ENCODE data around the gene AFG1L. TPM values are rescaled to one million over a fixed set of nuclear protein-coding genes. Genes with fewer than 3 reads are reported as not detected.

The AFG1L gene
- polyA plus RNA-seq, 1 of the 3 experiments (the other 2 are of a cell fraction), result 0.71 TPM

- Histone ChIP-seq H3K27me3 (ENCODE audit: insufficient read depth) (no peaks in the 10 kb centered on the region), H3K4me2 (peak overlapping the region; percentile 60; the same call in 1 of the 2 replicates), H2AFZ (ENCODE audit: low read depth) (no peak overlapping the region), H3K79me2 (ENCODE audit: insufficient read depth) (peaks cover 71% of the 10 kb centered on the region), H3F3A (replicated peaks; ENCODE audit: insufficient read depth) (peaks cover 42% of the 10 kb centered on the region), H3K36me3 (replicated peaks in 1 of 2; ENCODE audit: control insufficient read depth in 1 of 2, insufficient read depth in 2 of 2, low read length in 1 of 2) (peaks cover 7 to 20% of the 10 kb centered on the region in 2 experiments), H3K9me2 (no peaks in the 10 kb centered on the region), H3K4me3 (ENCODE audit: low read depth in 2 of 2, low read length in 1 of 2) (peak overlapping the region; percentile 8 to 12; a peak in 1 of 4 replicates), H3K9me3 (0 out of 2 replicates have a peak, but pooled peaks cover 3% of the 10 kb centered on the region), H4K20me1 (ENCODE audit: insufficient read depth) (peaks cover 65% of the 10 kb centered on the region), H3K9ac (peak overlapping the region; percentile 29; the same call in 1 of the 2 replicates), H3K27ac (ENCODE audit: low read depth in 2 of 2, low read length in 1 of 2) (peak overlapping the region; percentile 47 to 83; a peak in 3 of 4 replicates), H3K4me1 (ENCODE audit: control insufficient read depth in 1 of 2, insufficient read depth in 2 of 2, low read depth in 1 of 2, low read length in 1 of 2) (peaks cover 18 to 36% of the 10 kb centered on the region in 2 experiments; a peak in 3 of 4 replicates)
- ChIA-PET CTCF (interaction anchor here (0.7 to 1.4 kb wide), 3 partner anchors 14 to 509 kb away, joined by 3 to 5 read pairs (median 3); no protein-coding TSS in a partner anchor), POLR2A (no interaction called here)
- DNase-seq, result no peak
- WGBS (ENCODE audit: low lambda C conversion rate), result 19% methylated on average over 3 of the region's 3 CpGs
- peak; percentile 74 for TF ChIP-seq PBX3 (IDR thresholded peaks at IDR 0.05)
- peak; percentile 43 for TF ChIP-seq USF1 (IDR thresholded peaks at IDR 0.05; ENCODE audit: borderline replicate concordance, low read depth)
- TF ChIP-seq SIN3A (IDR thresholded peaks at IDR 0.05; ENCODE audit: borderline replicate concordance, low read depth, low read length), result no peak
- TF ChIP-seq, protein P1, sequence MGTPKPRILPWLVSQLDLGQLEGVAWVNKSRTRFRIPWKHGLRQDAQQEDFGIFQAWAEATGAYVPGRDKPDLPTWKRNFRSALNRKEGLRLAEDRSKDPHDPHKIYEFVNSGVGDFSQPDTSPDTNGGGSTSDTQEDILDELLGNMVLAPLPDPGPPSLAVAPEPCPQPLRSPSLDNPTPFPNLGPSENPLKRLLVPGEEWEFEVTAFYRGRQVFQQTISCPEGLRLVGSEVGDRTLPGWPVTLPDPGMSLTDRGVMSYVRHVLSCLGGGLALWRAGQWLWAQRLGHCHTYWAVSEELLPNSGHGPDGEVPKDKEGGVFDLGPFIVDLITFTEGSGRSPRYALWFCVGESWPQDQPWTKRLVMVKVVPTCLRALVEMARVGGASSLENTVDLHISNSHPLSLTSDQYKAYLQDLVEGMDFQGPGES (IDR thresholded peaks at IDR 0.05; ENCODE audit: low read depth, low read length), result no peak
- TF ChIP-seq, protein P2, sequence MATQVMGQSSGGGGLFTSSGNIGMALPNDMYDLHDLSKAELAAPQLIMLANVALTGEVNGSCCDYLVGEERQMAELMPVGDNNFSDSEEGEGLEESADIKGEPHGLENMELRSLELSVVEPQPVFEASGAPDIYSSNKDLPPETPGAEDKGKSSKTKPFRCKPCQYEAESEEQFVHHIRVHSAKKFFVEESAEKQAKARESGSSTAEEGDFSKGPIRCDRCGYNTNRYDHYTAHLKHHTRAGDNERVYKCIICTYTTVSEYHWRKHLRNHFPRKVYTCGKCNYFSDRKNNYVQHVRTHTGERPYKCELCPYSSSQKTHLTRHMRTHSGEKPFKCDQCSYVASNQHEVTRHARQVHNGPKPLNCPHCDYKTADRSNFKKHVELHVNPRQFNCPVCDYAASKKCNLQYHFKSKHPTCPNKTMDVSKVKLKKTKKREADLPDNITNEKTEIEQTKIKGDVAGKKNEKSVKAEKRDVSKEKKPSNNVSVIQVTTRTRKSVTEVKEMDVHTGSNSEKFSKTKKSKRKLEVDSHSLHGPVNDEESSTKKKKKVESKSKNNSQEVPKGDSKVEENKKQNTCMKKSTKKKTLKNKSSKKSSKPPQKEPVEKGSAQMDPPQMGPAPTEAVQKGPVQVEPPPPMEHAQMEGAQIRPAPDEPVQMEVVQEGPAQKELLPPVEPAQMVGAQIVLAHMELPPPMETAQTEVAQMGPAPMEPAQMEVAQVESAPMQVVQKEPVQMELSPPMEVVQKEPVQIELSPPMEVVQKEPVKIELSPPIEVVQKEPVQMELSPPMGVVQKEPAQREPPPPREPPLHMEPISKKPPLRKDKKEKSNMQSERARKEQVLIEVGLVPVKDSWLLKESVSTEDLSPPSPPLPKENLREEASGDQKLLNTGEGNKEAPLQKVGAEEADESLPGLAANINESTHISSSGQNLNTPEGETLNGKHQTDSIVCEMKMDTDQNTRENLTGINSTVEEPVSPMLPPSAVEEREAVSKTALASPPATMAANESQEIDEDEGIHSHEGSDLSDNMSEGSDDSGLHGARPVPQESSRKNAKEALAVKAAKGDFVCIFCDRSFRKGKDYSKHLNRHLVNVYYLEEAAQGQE (IDR thresholded peaks at IDR 0.05; ENCODE audit: low read depth, low read length), result no peak
- TF ChIP-seq FOSL2 (IDR thresholded peaks at IDR 0.05; ENCODE audit: borderline replicate concordance, low read depth), result peak; percentile 87
- TF ChIP-seq MAX (IDR thresholded peaks at IDR 0.05; ENCODE audit: low read depth), result peak; percentile 75
- peak; percentile 89 for TF ChIP-seq TEAD4 (IDR thresholded peaks at IDR 0.05; ENCODE audit: borderline replicate concordance, insufficient read depth)
- TF ChIP-seq, protein P3, sequence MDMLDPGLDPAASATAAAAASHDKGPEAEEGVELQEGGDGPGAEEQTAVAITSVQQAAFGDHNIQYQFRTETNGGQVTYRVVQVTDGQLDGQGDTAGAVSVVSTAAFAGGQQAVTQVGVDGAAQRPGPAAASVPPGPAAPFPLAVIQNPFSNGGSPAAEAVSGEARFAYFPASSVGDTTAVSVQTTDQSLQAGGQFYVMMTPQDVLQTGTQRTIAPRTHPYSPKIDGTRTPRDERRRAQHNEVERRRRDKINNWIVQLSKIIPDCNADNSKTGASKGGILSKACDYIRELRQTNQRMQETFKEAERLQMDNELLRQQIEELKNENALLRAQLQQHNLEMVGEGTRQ (IDR thresholded peaks at IDR 0.05; ENCODE audit: borderline replicate concordance, low read depth, low read length), result no peak
- TF ChIP-seq JUND (IDR thresholded peaks at IDR 0.05), result peak; percentile 88
- TF ChIP-seq NFIC (IDR thresholded peaks at IDR 0.05; ENCODE audit: borderline replicate concordance), result peak; percentile 73
- TF ChIP-seq MEF2A (IDR thresholded peaks at IDR 0.05; ENCODE audit: borderline replicate concordance, low read depth), result peak; percentile 93
- TF ChIP-seq NRF1 (IDR thresholded peaks at IDR 0.05; ENCODE audit: low read depth, low read length), result no peak
- TF ChIP-seq RAD21 (IDR thresholded peaks at IDR 0.05; ENCODE audit: low read length), result no peak
- no peak for TF ChIP-seq TAF1 (IDR thresholded peaks at IDR 0.05; ENCODE audit: borderline replicate concordance, low read depth, low read length)
- peak; percentile 85; the same call in 1 of the 2 replicates for TF ChIP-seq FOXM1 (IDR thresholded peaks at IDR 0.05; ENCODE audit: low read depth)
- 0 out of 2 replicates have a peak, but pooled peaks have one; percentile 34 for TF ChIP-seq MXI1 (IDR thresholded peaks at IDR 0.05; ENCODE audit: low read depth, low read length)
- peak; percentile 80 for TF ChIP-seq TCF12 (IDR thresholded peaks at IDR 0.05)
- 0 out of 2 replicates have a peak, but pooled peaks have one; percentile 32 for TF ChIP-seq YY1 (IDR thresholded peaks at IDR 0.05; ENCODE audit: low read depth)
- TF ChIP-seq GATA2 (CRISPR knock-in tag; IDR thresholded peaks at IDR 0.05), result no peak
- TF ChIP-seq, protein P4, sequence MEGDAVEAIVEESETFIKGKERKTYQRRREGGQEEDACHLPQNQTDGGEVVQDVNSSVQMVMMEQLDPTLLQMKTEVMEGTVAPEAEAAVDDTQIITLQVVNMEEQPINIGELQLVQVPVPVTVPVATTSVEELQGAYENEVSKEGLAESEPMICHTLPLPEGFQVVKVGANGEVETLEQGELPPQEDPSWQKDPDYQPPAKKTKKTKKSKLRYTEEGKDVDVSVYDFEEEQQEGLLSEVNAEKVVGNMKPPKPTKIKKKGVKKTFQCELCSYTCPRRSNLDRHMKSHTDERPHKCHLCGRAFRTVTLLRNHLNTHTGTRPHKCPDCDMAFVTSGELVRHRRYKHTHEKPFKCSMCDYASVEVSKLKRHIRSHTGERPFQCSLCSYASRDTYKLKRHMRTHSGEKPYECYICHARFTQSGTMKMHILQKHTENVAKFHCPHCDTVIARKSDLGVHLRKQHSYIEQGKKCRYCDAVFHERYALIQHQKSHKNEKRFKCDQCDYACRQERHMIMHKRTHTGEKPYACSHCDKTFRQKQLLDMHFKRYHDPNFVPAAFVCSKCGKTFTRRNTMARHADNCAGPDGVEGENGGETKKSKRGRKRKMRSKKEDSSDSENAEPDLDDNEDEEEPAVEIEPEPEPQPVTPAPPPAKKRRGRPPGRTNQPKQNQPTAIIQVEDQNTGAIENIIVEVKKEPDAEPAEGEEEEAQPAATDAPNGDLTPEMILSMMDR (IDR thresholded peaks at IDR 0.05), result no peak
- TF ChIP-seq POLR2AphosphoS5 (IDR thresholded peaks at IDR 0.05; ENCODE audit: low read depth, low read length), result peak; percentile 53; the same call in 1 of the 2 replicates
- TF ChIP-seq FOXJ3 (CRISPR knock-in tag; IDR thresholded peaks at IDR 0.05), result no peak
- peak in 1 of 2 experiments; percentile 77; a peak in 1 of 4 replicates for TF ChIP-seq EP300 (IDR thresholded peaks at IDR 0.05; ENCODE audit: borderline replicate concordance in 1 of 2, low read depth in 1 of 2, low read length in 1 of 2)
These were observed 269.3 kb downstream of the AFG1L start for GRCh38 chr6:108564178-108564577.

Data from SK-N-SH (cell line).